ENCODE measurements around the gene OBSCN.
"Not testable (repeated sequence)": the region's sequence is repeated elsewhere in the genome, so short reads cannot be mapped to it uniquely, and the experiment has no call there.

The OBSCN gene

DNA sequence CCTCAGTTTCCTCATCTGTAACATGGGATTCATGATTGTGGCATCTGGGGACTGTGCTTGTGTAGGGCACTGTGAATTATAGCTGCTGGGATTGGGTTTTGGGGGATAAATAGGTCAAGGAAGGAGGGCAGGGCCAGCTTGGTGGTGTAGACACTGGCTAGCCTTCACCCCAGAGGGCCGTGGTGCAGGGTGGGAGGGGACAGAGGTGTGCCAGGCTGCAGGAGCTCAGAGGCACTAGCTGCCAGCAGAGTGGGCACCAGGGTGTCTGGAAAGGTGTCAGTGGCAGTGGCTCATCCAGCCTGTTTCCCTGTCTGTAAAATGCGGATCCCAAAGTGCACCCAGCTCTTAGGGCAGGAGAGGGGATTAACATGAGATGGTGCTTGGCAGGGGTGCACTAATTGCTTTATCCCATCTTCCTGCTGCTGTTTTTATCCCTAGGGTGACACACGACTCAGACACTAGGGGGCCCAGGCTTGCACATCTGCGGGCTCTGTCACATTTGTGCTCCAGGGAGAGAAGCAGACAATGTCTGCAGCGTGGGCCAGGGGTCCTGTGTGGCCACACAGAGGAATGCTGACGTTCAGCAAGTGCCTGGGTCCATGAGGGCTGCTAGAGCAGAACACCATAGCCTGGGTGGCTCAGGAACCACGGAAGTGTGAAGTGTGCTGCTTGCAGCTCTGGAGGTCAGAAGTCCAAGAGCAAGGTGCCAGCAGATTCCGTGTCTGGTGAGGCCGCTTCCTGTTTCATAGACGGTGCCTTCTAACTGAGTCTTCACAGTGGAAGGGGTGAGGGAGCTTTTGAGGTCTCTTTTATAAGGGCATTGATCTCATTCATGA is 19.3 kb downstream of the OBSCN start:
- DNase-seq (ENCODE audit: low spot score), result no peak

- not testable (repeated sequence) for DNase-seq (ENCODE audit: low spot score)
Measured at GRCh38 chr1:228228147-228228546, 20.3 kb downstream of the OBSCN start.

DNA sequence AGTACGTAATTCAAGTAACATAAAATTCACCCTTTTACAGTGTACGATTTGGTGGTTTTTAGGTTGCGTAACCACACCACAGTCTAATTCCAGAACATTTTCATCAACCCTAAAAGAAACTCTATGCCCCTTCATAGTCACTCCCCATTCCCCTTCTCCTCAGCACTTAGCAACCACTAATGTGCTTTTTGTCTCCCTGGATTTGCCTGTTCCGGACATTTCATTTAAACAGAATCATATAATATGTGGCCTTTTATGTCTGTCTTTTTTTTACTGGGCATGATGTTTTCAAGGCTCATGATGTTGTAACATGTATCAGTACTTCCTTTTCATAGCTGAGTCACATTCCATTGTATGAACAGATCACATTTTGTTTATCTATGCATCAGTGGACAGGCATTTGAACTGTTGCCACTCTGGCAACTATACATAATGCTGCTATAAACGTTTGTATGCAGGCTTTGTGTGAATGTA is 20.8 kb downstream of the OBSCN start:
- no peak for DNase-seq (ENCODE audit: low spot score)

DNA sequence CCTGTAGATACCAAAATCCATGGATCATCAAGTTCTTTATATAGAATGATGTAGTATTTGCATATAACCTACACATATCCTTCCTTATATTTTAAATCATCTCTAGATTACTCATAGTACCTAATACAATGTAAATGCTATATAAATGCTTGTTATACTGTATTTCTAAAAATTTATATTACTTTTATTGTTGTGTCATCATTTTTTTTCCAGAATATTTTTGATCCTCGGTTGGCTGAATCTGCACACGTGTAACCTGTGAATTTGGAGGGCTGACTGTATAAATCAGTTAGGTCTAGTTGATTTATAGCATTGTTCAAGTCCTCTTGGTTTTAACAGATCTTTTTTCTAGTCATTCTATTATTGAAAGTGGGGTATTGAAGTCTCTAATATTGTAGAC is 23.3 kb downstream of the OBSCN start:
- DNase-seq (ENCODE audit: low spot score), result no peak

DNA sequence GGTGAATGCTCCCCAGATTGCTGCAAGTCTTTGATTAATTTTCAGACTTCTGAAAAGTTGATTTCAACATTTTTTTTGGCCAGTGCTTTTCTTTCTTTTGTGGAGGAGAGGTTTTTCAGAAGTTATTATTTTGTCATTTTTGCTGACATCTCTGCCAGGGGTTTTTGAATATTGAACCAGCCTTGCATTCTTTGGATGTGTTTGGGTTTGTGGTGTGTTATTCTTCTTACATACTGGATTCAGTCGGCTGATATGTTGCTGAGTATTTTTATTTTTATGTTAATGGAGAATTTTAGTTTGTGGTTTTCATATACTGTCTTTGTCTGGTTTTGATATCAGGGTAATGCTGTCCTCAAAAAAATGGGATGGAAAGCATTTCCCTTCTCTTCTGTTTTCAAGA is 25.3 kb downstream of the OBSCN start:
- no peak for DNase-seq (ENCODE audit: low spot score)

- no peak for DNase-seq (ENCODE audit: low spot score)
Measured at GRCh38 chr1:228234921-228235320, 27.1 kb downstream of the OBSCN start.

DNA sequence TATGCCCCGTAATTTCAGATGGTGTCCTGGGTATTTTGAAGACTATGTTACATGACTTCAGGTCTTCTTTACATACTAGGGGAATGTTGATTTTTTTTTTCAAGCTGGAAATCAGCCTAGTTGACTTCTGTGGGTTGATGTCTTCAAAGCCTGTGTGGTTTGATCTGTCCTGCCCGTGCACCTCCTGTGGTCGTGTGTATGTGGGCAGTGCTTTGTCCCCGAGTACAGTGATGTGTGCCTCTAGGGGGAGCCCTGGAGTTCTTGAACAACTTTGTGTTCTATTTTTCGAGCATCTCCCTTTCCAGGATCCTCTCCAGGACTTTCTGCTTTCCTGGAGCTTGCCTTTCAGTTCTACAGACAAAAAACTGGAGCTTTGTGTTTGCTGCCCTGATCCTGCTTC is 28.9 kb downstream of the OBSCN start:
- DNase-seq (ENCODE audit: low spot score), result no peak

DNA sequence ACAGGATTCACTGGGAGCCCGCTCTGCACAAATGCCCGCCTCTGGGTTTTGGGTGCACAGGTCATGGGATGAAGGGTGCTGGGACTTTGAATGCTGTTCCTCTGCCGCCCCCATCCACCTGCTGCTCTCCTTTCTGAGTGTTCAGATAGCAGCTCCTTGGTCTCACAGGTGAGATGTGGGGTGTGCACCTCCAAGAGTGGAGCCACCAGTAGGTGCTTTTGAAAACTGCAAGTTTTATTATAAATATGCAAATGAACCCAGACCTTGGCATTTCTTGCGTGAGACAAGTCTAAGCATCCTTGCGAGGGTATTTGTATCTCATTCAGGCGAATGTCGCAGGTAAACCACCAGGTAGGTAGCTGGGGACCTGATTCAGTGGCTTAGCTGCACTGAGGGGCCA is 30.2 kb downstream of the OBSCN start:
- DNase-seq (ENCODE audit: low spot score), result no peak

DNA sequence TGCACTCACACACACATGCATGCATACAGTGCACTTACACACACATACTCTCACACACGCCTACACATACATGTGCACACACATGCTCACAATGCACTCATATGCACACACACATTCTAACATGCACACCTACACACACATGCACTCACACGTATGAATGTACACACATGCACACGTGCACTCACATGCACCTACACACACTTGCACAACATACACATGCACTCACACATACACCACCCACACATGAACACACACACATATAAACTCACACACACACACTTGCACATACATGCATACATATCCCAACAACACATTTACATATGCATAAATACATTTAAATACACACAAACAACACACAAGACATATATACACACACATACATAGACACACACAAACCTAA is 30.6 kb downstream of the OBSCN start:
- DNase-seq (ENCODE audit: low spot score), result no peak

- DNase-seq (ENCODE audit: low spot score), result no peak
Measured at GRCh38 chr1:228240411-228241240, 32.8 kb downstream of the OBSCN start.

GRCh38 chr1:228241259-228241658 is 33.4 kb downstream of the OBSCN start:
- no peak for DNase-seq (ENCODE audit: low spot score)

DNA sequence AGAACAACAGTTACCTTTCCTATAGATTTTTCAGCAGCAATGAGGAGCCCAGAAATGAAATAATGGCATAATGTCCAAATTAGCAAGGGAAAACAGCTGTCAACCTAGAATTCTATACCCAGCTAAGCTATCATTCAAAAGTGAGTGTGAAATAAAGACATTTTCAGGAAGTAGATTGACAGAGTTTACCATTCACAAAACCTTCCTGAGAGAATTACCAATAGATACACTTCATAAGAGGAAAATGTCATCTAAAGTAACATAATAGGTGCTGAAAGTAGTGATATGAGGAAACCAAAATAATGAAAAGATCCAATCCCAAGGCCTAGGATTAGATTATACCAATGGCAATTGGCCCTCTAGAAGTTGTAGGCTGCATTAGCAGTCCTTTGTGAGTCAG is 34.6 kb downstream of the OBSCN start:
- no peak for DNase-seq (ENCODE audit: low spot score)

GRCh38 chr1:228243093-228243492 is 35.2 kb downstream of the OBSCN start:
- DNase-seq (ENCODE audit: low spot score), result no peak

DNA sequence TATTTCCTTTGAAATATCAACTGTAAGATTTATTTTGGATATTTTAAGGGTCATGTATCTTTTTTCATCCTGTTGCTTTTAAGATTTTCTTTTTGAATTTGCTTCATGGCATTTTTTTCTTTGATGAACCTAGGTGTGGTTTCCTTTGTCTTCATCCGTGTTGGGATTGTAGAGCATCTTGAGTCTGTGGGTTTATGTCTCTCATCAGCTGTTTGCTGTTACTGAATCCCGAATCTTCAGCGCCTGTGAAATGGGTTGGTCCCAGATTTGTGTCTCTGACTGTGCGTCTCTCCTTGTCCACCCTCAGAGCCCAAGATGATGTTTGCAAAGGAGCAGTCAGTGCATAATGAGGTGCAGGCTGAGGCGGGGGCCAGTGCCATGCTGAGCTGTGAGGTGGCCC is 36.1 kb downstream of the OBSCN start:
- not testable (repeated sequence) for DNase-seq (ENCODE audit: low spot score)

GRCh38 chr1:228245111-228245510 is 37.3 kb downstream of the OBSCN start:
- DNase-seq (ENCODE audit: low spot score), result no peak

DNA sequence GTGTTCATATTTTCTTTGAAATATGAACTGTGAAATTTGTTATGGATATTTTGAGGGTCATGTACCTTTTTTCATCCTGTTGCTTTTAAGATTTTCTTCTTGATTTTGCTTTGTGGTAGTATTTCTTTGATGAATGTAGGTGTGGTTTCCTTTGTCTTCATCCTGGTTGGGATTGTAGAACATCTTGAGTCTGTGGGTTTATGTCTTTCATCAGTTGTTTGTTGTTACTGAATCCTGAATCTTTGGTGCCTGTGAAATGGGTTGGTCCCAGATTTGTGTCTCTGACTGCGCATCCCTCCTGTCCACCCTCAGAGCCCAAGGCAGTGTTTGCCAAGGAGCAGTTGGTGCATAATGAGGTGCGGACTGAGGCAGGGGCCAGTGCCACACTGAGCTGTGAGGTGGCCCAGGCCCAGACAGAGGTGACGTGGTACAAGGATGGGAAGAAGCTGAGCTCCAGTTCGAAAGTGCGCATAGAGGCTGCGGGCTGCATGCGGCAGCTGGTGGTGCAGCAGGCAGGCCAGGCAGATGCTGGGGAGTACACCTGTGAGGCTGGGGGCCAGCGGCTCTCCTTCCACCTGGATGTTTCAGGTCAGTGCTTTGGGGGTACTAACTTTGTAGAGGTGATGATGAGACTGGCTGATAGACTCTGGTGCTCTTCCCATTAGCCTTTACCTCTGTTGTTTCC is 38.5 kb downstream of the OBSCN start:
- no peak for DNase-seq (ENCODE audit: low spot score)

DNA sequence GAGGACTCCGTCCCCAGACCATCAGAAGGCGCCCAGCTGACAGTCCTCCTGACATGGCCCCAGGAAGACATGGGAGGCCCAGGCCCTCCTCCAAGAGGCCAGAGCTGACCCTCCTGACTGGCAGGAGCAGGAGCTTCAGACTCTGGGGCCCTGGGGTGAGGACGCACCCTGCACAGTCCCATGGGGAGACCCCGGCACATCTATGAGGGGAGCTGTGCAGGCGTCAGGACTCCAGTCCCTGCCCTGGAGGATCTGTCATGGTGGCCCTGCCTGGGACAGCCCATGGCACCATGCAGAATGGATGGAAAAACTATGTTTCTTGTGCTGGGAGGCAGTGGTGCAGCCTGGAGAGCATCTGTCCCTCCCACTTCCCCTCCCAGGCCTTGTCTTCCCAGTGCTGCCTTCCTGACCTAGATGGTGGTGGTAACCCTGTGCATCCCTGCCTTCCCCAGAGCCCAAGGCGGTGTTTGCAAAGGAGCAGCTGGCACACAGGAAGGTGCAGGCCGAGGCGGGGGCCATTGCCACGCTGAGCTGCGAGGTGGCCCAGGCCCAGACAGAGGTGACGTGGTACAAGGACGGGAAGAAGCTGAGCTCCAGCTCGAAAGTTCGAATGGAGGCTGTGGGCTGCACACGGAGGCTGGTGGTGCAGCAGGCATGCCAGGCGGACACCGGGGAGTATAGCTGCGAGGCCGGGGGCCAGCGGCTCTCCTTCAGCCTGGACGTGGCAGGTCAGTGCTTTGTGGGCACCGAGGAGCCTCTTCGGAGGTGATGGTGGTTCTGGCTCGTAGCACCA is 41.9 kb downstream of the OBSCN start:
- no peak for DNase-seq (ENCODE audit: low spot score)

DNA sequence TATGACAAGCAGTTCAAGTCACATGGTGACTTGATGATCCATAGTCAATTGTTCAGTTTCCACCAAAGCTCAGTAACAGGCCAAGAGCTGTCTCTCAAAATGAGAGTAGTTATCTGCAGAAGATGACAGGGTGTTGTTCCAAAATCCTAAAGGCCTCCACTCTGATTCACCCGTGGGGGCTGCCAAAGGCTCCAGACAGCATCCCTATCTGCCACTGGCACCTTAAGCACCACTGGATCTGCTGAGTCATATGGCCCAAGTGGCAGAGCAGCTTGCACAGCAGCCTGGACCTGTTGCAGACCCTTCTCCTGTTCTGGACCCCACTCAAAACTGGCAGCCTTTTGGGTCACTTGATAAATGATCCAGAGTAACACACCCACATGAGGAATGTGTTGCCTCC is 44.6 kb downstream of the OBSCN start:
- not testable (repeated sequence) for DNase-seq (ENCODE audit: low spot score)

DNA sequence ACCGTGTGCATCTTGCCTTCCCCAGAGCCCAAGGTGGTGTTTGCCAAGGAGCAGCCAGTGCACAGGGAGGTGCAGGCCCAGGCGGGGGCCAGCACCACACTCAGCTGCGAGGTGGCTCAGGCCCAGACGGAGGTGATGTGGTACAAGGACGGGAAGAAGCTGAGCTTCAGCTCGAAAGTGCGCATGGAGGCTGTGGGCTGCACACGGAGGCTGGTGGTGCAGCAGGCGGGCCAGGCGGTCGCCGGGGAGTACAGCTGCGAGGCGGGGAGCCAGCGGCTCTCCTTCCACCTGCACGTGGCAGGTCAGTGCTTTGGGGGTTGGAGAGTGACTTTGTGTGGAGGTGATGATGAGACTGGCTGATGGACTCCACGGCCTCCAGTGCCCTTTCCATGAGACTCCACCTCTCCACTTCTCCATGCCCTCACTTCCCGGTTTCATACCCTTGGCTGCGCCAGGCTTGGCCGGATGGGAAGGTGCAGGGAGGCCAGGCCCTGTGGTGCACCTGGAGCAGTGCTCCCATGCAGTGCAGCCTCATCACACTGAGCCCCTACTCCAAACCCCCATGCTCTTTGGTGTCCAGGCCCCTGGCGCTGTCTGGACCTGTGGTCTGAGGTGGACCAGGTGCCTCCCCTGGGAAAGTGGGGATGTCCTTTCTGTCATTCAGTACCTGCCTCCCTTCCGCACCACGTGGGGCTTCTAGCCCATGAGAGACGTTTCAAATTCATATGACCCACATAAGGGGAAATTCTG is 49.0 kb downstream of the OBSCN start:
- no peak for DNase-seq (ENCODE audit: low spot score)

DNA sequence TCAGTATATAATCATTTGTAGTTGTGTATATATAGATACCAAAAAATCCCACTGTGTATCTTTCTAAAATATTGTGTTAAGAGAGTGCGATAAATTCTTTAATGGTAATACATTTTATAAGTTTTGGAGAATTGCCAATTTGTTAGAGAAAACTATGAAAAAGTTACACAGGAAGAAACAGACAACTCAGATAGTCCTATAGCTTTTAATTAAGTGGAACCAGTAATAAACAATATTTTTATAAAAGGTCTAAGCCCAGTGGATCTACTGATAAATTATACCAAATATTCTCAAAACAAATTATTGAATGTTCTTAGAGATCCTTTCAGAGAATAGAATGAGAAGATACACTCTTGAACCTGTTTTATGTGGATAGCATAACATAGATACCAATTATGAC is 50.6 kb downstream of the OBSCN start:
- DNase-seq (ENCODE audit: low spot score), result no peak

DNA sequence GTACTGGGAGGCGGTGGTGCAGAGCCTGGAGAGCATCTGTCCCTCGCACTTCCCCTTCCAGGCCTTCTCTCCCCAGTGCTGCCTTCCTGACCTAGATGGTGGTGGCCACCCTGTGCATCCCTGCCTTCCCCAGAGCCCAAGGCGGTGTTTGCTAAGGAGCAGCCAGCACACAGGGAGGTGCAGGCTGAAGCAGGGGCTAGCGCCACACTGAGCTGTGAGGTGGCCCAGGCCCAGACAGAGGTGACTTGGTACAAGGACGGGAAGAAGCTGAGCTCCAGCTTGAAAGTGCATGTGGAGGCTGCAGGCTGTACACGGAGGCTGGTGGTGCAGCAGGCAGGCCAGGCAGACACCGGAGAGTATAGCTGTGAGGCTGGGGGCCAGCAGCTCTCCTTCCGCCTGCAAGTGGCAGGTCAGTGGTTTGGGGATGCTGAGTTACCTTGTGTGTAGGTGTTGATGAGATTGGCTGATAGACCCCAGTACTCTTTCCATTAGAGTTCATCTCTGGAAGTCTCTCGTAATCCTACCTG is 51.6 kb downstream of the OBSCN start:
- no peak for DNase-seq (ENCODE audit: low spot score)

Data from putamen (tissue), 1 donor.